ENCODE data around the gene BAG5.
A peak's percentile ranks its signal among the peaks of the same experiment; 100 is the strongest.
"Not testable (repeated sequence)": the region's sequence is repeated elsewhere in the genome, so short reads cannot be mapped to it uniquely, and the experiment has no call there.

BAG5 gene

DNA sequence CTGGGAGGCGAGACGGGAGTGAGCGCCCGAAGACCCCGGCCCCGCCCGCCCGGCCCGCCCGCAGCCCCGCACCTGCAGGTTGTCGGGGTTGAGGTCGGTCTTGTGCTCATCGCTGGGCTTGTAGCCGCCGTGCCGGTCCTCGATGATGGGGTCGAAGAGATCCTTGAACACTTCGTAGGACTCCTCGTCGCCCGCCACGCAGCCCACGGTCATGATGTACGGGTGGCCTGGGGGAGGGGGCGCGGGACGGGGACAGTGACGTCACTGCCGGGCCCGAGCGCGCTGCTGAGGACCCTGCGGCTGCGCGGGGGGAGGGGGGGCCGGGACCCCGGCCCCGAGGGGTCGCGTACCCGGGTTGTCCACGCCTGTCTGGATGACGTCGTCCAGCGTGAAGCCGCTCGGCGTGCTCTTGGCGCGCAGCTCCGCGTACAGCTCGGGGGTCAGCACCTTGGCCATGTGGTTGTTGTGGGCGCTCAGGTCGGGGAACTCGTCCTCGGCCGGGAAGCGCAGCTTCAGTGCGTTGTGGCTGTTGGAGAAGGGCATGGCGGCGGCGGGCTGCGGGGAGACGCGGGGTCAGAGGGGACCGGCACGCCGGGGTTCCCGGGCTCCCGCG, 40.4 kb downstream of the BAG5 start:
- no peak for DNase-seq

DNA sequence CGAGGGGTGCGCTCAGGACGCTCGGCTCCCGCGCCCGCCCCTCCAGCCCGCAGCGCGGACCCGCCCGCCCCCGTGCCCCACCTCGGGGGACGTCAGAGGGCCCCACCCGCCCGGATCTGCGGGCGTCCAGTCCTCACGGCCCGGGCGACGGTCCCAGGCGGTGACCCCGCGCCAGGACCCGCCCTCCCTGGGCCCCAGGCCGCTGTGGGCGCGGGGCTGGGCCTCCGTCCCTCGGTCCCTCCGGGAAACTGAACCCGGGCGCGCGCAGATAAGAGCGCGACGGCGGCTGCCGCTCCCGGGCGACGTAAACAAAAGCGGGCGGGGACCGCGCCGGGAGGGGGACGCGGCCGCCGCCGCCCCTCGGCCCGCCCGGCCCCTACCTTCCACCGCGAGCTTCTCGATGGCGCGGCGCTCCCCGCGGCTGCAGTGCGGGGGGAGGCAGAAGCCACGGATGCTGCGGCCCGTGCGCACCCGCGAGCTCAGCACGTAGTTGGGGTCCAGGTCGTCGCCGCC, 41.0 kb downstream of the BAG5 start:
- no peak for DNase-seq

DNA sequence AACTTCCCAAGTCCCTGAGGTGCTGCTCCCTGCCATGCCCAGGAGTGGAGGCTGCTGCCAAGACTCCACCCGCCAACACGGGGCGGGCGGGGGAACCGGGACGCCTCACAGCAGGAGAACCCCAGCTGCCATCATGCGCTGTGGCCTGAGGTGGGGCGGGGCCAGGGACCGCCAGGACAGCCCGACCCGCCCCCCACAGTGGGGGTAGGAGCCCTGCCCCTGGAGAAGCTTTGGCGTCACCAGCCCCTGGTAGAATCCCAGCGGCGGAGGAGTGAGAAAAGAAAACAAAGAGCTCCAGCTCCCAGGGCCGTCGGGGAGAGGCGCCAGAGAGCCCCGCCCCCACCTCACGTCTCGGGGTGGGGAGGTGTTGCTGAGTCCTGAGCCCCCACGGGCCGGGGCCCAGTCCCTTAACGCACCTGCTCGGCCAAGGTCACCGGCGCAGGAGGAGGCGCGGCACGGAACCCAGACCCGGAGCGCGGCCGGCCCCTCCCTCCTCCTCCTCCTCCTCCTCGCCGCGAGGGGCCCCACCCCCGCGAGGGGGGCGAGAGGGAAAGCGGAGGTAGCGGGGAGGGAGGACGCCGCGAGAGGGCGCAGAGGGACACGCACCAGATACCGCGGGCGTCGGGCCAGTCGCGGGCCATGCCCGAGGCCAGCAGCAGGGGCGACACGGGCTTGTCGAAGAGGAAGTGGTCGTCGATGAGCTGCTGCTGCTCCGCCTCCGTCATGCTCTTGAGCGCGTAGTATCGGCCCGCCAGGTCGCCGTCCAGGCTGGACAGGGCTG, 41.6 kb downstream of the BAG5 start:
- DNase-seq: peak; percentile 71

DNA sequence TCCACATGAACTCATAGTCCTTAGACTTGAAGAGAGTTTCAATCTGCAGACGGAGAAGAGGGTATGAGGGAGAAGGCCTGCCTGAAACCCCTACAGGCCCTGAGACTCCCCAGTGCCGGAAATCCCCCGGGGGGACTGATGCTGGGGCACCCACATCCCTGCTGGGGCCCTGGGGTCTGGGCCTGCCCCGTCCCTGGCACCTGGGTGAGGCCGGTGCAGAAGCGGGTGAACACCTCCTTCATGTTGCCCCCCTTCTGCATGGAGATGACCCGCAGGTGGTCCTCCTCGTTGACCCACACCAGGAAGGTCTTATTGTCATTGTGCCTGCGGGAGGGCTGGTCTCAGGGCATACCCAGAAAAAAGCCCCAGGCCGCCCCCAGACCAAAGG, 42.2 kb downstream of the BAG5 start:
- DNase-seq: no peak

DNA sequence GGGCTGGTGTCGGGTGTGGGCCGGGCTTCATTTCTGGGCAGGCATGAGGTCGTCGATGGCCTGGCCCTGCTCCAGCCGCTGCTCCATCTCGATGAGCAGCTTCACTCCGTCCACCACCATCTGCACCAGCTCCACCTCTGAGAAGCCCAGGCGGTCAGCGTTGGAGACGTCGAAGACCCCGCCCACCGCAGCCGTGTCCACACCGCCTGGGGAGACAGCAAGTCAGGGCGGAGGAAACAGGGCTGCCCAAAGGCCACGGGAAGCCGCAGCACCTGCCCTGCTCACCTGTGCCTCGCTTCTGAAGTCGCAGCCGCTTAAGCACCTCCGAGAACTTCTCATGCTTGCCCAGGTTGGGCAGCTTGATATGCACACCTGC, 42.6 kb downstream of the BAG5 start:
- DNase-seq: no peak

DNA sequence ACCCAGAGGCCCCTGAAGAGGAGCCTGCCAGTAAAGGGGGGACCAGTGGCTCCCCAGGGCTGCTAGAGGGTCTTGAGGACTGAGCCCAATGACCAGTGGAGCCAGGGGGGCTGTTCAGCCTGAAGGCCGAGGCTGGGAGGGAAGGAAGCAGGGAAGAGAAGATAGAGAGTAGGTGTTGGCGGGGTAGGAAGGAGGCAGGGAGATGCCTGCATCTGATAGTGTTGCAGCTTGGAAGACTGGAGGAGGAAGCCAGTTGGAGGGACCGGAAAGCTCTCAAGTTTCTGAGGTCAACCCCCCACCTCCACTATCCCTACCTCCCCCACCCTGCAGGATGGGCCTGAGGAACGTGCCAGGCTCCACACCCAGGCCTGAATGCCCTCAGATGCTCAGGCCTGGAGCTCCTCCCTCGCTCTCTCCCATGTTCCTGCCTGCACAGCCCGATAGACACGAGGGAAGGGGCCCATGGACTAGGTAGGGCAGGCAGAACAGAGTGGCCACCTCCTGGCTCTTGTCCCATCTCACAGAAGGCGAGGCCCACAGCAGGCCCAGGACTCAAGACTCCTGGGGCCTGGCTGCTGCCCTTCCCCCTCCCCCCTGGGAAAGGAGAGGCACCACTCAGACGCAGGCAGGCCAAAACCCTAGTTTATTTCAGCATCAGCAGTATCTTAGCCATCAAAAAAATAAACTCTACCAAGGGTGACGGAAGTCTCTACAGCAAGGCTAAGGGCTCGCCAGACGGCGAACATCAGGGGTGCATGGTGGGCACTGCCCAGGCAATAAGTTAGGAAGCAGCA, 43.2 kb downstream of the BAG5 start:
- no peak for DNase-seq

DNA sequence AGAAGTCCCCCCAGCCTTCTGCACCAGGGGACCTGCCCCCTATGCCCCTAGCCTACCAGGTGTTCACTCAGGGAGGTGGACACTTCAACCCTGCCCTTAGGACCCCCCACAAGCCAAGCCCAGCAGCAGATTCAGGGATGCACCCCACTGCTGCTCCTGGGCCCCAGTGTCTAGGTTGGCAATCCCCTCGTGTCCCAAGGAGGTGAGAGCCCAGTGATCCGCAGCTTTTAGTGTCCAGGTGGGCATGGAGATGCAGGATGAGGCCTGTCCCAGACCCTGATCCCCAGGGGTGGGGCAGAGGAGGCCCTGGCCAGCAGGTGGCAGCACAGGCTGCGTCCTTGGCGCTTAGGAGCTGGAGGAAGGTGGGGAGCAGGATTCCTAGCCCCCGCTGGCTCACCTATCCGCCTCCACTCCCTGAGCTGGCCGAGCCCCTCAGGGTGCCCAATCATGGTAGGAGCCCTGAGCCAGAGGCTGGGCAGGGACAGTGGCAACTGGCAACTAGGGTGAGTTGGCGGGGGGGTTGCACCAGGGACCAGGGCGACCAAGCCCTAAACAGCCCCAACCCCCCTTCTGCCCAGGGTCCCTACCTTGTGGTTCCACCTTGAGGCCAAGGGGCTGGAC, 43.9 kb downstream of the BAG5 start:
- peak; percentile 74 for DNase-seq

DNA sequence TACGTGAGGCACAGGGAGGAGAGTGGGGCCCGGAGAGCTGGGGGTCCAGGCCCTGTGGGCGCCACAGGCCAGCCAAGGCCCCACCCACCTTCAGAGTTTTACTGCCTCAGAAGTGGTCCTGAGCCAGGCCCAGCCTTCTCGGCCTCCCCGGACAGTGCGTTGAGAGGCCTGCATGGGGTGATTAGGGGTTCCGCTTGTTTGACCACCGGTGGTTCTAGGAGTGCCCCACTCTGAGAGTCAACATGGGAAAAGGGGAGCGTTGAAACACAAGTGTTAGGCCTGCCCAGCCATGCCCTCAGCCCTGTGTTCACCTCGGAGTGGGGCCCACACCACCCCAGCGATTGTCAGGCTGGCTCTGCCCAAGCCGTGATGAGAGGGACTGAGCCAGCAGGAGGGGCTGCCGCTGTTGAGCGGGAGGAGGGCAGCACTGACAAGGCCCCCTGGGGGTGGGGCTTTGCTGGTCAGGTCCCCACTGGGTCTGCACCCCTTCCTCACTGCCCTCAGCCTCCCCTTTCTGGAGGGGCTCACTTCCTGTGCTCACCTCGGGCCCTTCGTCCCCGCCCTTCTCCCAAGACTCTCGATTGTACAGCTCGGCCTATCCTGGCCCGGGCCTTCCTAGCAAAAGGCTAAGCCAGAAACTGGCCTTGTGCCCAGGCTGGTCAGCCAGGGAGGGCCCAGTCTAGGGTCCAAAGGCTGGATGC, 44.6 kb downstream of the BAG5 start:
- DNase-seq: no peak

DNA sequence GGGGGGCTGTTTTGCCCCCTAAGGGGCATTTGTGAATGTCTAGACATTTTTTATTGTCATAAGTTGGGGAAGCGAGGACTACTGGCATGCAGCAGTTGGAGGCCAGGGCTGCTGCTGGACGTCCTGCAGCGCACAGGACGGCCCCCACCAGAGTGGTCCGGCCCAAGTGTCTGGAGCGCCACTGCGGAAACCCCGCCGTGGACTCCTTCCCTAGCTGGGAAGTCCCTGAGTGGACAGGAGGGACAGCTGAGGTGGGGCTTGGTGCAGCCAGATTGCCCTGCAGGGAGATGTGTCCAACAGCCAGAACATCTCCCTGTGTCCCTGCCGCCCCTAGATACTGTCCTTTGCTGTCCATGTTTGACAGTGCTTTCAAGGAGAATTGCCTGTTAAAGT, 45.3 kb downstream of the BAG5 start:
- no peak for DNase-seq

DNA sequence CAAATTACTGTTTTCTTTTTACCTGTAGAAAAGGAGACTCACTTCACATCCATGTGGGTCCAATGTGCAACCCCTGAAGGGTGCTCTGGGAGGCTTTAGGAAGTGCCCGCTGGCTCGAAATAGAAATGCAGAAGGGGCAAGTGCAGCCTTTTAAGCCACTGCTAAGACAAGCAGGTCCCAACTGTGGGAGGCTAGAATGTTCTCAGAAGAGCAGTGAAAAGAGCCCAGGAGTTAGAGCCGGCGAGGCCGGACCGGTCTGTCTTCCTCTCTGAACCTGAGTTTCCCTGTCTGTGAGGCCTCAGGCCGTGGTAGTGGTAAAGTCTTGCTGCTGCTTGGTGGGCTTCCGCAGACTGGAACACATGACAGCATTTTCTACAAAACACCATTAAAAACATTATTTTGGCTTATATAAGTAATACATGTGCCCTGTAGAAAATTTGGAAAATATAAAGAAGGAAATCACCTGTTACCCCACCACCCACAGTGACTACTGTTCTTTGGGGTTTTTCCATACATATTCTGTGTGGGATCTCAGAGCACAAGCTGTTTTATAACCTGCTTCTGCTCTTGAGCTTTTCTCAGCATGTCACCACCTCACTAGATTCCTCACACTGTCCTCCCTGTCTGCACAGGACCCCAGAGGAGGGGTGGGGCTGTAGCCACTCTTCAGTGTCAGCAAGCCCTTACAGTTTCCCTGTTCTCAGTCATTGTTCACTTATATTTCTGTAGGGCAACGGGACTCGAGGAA, 45.9 kb downstream of the BAG5 start:
- DNase-seq: no peak

DNA sequence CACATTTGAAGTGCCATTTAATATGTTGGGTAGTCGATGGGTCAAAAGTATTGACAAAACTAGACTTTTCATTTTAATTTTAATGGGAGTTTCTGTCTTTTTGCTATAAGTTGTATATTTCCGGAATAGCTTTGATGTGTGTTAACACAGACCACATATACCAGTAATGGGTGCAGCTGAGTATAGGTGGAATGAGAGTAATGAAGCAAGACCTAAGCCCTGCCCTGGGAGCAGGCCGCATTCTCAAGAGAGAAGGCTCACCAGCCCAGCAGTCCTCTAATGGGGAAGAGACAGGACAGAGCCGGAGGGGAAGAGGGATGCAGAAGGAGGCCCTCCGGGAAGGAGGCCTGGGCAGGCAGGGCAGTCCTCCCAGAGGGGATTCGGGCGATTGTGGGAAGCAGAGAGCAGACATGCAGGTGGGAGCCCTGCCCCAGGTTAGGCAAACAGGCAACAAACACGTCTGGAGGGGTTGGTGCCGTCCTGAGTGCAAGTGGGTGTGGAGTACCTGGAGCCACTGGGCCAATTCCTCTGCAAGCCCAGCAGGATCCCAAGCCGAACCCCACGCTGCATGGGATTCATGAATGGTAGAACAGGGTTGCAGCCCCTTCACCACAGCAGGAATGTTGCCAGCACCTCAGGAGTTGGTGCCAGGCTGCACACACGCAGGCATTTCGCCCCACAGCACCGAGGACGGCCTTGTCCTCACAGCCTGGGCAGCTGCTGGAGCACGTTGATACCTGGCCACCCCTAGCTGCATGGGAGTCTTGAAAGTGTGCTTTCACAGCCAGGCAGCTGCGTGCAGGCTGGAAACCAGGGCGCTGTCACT, 47.6 kb downstream of the BAG5 start:
- no peak for DNase-seq

DNA sequence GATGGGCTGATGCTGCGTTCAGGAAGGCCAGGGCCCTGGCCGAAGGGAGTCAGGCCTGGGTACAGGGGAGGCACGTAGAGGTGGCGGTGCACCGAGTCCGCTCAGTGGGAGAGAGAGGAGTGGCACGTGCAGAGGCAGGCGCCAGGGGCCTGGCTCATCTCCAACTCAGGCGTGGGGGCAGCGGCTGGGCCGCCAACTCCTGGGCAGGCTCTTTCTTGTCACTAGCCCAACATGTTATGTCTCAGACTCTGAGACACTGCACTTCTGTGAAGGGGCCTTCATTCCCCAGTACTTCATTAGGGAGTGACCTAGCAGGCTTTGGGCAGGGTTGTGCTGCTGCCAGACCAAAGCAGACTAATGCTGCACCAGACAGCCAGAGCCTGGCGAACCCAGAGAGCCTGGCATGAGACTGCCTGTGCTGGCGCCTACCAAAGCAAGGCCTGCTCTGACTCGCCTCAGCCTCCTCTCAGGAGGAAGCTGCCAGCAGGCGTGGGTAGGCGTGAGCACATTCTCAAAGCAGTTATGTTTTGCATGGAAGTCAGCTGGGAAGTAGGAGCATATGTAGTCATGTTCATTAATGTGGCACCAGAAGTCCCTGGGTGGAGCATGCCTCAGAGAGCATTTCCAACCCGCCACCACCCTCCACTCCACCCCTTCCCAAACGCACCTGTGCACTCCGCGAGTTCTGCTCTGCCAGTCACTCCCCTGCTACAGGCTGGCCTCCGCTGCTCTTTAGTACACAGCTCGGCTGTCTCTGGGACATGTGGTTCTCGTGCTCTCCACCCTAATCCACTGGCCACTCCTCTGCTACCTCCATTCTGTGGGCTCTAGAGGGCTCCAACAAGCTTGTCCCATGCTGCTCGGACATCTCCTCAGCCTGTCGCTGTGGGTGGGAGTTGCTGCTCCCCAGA, 49.5 kb downstream of the BAG5 start:
- no peak for DNase-seq

DNA sequence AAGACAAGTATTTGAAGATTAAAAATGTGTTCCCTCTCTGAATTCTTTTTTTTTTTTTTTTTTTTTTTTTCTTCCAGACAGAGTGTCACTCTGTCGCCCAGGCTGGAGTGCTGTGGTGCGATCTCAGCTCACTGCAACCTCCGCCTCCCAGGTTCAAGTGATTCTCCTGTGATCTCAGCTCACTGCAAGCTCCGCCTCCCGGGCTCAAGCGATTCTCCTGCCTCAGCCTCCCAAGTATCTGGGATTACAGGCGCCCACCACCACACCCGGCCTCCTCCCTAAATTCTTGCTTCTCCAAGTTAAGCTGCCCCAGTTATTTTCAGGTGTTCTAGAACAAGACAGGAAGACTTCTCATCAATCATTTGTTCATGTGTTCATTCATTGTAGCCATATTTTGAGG, 50.3 kb downstream of the BAG5 start:
- not testable (repeated sequence) for DNase-seq

DNA sequence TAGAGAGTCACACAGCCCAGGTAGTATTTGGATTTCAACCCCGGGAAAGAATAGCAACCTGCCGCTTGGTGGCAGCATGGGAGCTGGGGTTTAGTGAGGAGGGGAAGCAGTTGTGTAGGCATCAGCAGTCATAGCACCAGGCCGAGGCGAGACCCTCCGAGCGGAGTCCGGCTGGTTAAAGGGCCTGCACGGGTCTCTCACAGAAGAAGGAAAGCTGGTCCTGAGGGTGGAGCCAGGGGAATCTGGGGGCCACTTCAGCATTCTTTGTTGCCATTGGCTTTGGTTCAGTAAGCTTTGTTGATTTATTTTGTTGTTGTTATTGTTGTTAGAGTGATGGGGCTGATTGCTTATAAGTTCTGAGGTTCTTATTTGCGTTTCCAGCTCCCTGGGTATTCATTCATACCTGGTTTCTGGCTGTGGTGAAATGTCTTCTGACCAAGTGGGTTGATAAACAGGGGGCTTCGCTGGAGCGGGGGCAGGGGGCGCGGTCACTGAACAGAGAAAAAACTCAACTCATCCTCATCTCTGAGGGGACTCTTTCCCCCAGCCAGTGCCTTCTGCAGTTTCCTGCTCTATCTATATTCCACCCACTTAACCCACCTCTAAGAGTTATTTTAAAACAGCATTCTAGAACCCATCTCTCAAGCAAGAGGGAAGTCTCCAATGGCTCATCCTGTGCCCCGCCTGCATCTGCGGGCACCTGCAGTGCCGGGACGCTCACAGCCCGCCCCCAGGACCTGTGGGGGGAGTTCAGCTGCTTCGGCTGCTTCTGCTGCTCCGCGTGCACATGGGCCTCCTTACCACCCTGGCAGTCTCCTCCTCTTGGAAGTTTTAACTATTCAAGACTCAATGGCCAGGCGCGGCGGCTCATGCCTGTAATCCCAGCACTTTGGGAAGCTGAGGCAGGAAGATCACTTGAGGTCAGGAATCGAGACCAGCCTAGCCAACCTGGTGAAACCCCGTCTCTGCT, 51.4 kb downstream of the BAG5 start:
- no peak for DNase-seq

DNA sequence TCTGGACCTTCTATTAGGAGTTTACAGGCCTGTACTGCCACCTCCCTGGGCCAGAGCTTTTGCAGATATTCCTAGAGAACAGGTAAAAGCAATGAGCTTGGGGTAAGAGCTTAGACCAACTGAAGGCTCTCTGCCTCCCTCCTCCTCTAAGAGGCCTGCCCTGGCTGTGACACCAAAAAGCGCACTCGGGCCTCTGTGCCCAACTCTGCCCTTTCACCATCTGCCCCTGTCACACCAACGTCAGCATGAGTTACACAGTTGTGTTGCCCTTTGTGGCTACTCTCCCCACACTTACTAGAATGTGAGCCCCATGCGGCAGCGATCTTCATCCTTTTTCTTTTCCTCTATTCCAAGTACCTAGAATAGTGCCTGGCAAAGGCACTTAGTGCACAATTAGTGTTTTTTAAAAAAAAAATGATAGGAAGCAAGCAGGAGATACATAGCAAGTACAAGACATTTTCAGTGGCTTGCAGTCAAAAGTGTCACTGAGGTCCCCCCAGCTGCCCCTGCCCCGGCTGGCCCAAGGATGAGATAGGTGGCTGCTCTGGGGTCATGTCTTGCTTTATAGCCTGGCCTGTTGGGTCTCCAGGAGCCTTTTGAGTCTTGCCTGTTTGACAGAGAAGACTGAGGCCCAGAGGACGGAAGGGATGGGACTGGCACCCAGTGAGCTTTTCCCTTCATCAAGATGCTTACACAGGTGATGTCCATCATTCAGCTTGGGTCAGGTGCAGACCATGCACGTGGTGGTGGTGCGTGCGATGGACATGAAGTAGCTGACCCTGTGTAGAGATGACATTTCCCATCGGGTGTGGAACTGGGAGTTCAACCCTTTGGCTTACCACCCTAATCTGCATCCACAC, 52.4 kb downstream of the BAG5 start:
- DNase-seq: no peak

DNA sequence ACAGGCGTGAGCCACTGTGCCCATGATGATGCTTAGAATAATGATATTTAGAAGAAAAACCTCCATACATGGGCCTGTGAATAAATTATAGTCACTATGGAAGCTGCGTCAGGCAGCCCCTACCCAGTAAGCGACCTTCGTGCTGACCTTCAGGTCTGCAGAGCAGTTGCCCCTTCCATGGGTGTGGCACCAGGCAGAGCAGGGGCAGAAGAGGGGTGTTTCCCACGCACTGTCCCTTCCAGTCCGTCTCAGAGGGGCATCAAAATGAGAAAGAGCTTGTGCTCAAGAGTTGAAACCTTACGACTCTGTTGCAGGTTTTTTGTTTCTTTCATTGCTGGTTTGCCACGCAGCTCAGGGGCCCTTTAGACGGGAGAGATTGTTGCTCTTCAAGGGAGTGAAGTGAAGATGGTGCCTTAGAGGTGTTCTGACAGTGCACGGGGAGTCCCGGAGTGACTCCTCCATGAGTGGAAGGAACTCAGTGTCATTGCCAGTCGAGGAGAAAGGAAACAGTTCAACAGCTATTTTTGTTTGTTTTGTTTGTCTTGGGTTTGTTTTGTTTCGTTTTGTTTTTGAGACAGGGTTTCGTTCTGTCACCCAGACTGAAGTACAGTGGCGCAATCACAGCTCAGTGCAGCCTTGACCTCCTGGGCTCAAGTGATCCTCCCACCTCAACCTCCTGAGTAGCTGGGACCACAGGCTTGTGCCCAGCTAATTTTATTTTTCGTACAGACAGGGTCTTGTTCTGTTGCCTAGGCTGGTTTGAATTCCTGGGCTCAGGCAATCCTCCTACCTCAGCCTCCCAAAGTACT, 53.7 kb downstream of the BAG5 start:
- DNase-seq: no peak

DNA sequence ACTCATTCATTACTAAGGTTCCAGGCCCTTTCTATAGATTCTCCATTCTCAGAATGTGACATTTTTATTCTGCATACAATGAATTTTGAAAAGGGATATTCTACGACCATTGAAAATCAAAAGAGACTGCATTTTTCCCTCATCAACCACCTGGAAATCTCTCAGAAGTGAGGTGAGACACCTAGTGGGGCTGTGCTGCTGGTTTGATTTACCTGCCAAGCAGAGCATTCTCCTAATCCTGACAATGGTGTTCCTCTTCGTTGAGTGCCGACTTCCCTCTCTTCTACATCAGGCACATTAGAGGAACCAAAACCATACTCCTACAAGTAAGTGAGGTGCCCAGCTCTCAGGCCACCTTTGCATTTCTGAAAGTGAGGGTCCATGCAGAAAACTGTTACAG, 54.7 kb downstream of the BAG5 start:
- no peak for DNase-seq

Measured in stimulated activated CD4-positive, alpha-beta T cell treated with anti-CD3 and anti-CD28 coated beads, Interleukin-15, amount 100 ng/mL, for 24 hours (primary cell).